Ishikawa (cell line): ENCODE results near the gene NUP50.

Experiments used
- CEBPB ChIP-seq: IDR thresholded peaks from 2 replicates; pipeline ENCODE4 v1.6.1; 2012
- CREB1 ChIP-seq: IDR thresholded peaks from 2 replicates; pipeline ENCODE4 v1.6.1; 2012; ENCODE audit warnings: low read depth
- EGR1 ChIP-seq: IDR thresholded peaks from 2 replicates; pipeline ENCODE4 v1.6.1; 2012
- EP300 ChIP-seq: IDR thresholded peaks from 2 replicates; pipeline ENCODE4 v1.6.1; 2012; ENCODE audit warnings: borderline replicate concordance
- FOXM1 ChIP-seq: IDR thresholded peaks from 2 replicates; pipeline ENCODE4 v1.6.1; 2012; ENCODE audit warnings: low read depth, borderline replicate concordance
- MAX ChIP-seq: IDR thresholded peaks from 2 replicates; pipeline ENCODE4 v1.6.1; 2012
- NFIC ChIP-seq: IDR thresholded peaks from 2 replicates; pipeline ENCODE4 v1.6.1; 2012
- RAD21 ChIP-seq: IDR thresholded peaks from 2 replicates; pipeline ENCODE4 v1.6.1; 2012; ENCODE audit warnings: low read depth
- TAF1 ChIP-seq: IDR thresholded peaks from 2 replicates; pipeline ENCODE4 v1.6.1; 2012; ENCODE audit warnings: low read depth, mild to moderate bottlenecking
- TCF12 ChIP-seq: IDR thresholded peaks from 2 replicates; pipeline ENCODE4 v1.6.1; 2012; ENCODE audit warnings: low read depth
- TEAD4 ChIP-seq: IDR thresholded peaks from 2 replicates; pipeline ENCODE4 v1.6.1; 2012
- YY1 ChIP-seq: IDR thresholded peaks from 2 replicates; pipeline ENCODE4 v1.6.1; 2012; ENCODE audit warnings: low read depth
- ZBTB7A ChIP-seq: IDR thresholded peaks from 2 replicates; pipeline ENCODE4 v1.6.1; 2012; ENCODE audit warnings: low read depth
- TF ChIP-seq, protein P1 (sequence below): IDR thresholded peaks from 2 replicates; pipeline ENCODE4 v1.6.1; 2012; ENCODE audit warnings: low read depth, mild to moderate bottlenecking
- TF ChIP-seq, protein P2 (sequence below): IDR thresholded peaks from 2 replicates; pipeline ENCODE4 v1.6.1; 2012

Gene NUP50

GRCh38 chr22:45151503-45151902, 12.2 kb upstream of the NUP50 start:
- TF ChIP-seq NFIC (no peak), MAX (no peak), TEAD4 (no peak), RAD21 (no peak), TAF1 (no peak), CREB1 (no peak), TCF12 (no peak), FOXM1 (no peak), YY1 (no peak), EP300 (no peak), EGR1 (no peak), CEBPB (no peak), ZBTB7A (no peak)
- TF ChIP-seq, protein P1, sequence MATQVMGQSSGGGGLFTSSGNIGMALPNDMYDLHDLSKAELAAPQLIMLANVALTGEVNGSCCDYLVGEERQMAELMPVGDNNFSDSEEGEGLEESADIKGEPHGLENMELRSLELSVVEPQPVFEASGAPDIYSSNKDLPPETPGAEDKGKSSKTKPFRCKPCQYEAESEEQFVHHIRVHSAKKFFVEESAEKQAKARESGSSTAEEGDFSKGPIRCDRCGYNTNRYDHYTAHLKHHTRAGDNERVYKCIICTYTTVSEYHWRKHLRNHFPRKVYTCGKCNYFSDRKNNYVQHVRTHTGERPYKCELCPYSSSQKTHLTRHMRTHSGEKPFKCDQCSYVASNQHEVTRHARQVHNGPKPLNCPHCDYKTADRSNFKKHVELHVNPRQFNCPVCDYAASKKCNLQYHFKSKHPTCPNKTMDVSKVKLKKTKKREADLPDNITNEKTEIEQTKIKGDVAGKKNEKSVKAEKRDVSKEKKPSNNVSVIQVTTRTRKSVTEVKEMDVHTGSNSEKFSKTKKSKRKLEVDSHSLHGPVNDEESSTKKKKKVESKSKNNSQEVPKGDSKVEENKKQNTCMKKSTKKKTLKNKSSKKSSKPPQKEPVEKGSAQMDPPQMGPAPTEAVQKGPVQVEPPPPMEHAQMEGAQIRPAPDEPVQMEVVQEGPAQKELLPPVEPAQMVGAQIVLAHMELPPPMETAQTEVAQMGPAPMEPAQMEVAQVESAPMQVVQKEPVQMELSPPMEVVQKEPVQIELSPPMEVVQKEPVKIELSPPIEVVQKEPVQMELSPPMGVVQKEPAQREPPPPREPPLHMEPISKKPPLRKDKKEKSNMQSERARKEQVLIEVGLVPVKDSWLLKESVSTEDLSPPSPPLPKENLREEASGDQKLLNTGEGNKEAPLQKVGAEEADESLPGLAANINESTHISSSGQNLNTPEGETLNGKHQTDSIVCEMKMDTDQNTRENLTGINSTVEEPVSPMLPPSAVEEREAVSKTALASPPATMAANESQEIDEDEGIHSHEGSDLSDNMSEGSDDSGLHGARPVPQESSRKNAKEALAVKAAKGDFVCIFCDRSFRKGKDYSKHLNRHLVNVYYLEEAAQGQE = no peak
- TF ChIP-seq, protein P2, sequence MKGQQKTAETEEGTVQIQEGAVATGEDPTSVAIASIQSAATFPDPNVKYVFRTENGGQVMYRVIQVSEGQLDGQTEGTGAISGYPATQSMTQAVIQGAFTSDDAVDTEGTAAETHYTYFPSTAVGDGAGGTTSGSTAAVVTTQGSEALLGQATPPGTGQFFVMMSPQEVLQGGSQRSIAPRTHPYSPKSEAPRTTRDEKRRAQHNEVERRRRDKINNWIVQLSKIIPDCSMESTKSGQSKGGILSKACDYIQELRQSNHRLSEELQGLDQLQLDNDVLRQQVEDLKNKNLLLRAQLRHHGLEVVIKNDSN = no peak

GRCh38 chr22:45154383-45154782, 9.3 kb upstream of the NUP50 start:
- TF ChIP-seq RAD21 = no peak
- TF ChIP-seq TCF12 = no peak
- no peak for TF ChIP-seq YY1
- no peak for TF ChIP-seq CREB1
- no peak for TF ChIP-seq NFIC
- no peak for TF ChIP-seq TAF1
- no peak for TF ChIP-seq MAX
- no peak for TF ChIP-seq FOXM1
- TF ChIP-seq CEBPB = no peak
- no peak for TF ChIP-seq ZBTB7A
- TF ChIP-seq, protein P2 = no peak
- TF ChIP-seq, protein P1 = no peak
- no peak for TF ChIP-seq EGR1
- TF ChIP-seq TEAD4 = no peak
- TF ChIP-seq EP300 = no peak

DNA sequence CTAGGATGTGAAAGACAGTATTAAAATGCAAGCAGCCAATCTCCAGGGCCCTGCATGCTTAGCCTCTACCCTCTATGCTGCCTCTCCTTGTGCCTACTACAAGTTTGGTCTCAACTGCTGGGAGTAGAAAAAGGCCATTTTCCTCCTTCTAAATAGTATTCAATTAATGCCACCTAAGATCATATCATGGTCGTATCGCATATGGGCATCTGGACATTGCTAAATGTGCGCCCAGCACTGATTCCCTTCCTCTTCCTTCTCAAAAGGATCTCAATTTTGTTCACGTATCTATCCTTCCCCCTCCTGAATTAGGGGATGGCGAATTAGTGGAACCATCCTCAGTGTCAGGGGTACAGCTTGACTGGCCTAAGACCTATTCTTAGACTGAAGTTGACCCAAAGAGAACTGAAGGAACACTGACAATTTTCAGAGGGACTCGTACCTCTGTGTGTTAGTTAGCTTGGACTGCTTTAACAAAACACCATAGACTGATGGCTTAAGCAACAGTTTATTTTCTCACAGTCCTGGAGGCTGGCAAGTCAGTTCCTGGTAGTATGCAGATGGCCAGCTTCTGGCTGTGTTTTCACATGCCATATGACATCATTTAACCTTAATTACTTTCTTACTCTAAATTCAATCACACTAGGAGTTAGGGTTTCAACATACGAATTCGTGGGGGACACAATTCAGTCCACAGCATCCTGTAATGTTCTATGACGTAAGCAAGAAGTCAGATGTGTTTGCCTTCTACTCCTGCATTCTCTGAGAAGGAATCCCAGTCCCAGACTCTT, 8.5 kb upstream of the NUP50 start:
- no peak for TF ChIP-seq NFIC
- no peak for TF ChIP-seq EP300

DNA sequence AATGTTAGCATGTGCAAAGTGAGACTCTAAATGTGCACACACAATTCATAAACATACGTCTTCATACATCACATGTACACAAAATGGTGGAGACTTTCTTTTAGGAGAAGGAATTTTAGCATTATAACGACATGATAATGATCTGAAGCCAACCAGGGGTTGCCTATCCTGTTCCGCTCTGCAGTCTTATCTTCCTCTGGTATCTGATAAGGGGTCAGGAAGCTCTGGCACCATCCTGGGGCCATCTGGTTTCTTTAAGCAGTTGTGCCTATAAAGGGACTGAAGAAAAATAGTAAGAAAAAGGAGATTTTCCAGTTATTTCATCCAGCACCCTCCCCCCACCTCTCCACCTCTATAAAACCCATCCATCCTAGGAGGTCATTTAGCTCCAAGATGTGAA, 5.8 kb upstream of the NUP50 start:
- no peak for TF ChIP-seq MAX
- no peak for TF ChIP-seq RAD21
- TF ChIP-seq TAF1 = no peak
- no peak for TF ChIP-seq TCF12
- no peak for TF ChIP-seq FOXM1
- TF ChIP-seq, protein P1 = no peak
- TF ChIP-seq CEBPB = no peak
- no peak for TF ChIP-seq NFIC
- no peak for TF ChIP-seq EGR1
- no peak for TF ChIP-seq EP300
- no peak for TF ChIP-seq YY1
- no peak for TF ChIP-seq ZBTB7A
- no peak for TF ChIP-seq CREB1
- TF ChIP-seq, protein P2 = no peak
- TF ChIP-seq TEAD4 = no peak
